GM12874 (cell line): ENCODE results near the gene ZMAT5.

Experiments used
- CTCF ChIP-seq: IDR thresholded peaks from 2 replicates; pipeline ENCODE4 v1.5.1; 2011; ENCODE audit warnings: low read depth, mild to moderate bottlenecking, control low read depth, low read length, moderate library complexity; ENCODE audit not compliant: insufficient read depth

ZMAT5 gene

GRCh38 chr22:29724843-29725242 lies 42.0 kb downstream of the ZMAT5 start:
- no peak for TF ChIP-seq CTCF

GRCh38 chr22:29723766-29724165 lies 43.0 kb downstream of the ZMAT5 start:
- TF ChIP-seq CTCF, result no peak

- TF ChIP-seq CTCF, result no peak
These were observed 44.2 kb downstream of the ZMAT5 start for GRCh38 chr22:29722587-29722986.

- TF ChIP-seq CTCF, result no peak
These were observed 44.7 kb downstream of the ZMAT5 start for GRCh38 chr22:29722151-29722550.

GRCh38 chr22:29720811-29721323 lies 45.9 kb downstream of the ZMAT5 start:
- TF ChIP-seq CTCF, result no peak

- no peak for TF ChIP-seq CTCF
These were observed 46.7 kb downstream of the ZMAT5 start, which contains the start of gene CABP7 for GRCh38 chr22:29719899-29720645. CABP7 (plus strand) TSS chr22:29720003; CDS start chr22:29720425, 422 bp downstream.

- TF ChIP-seq CTCF, result no peak
These were observed 47.6 kb downstream of the ZMAT5 start for GRCh38 chr22:29718949-29719898.
